ENCODE results near the gene NELFB.

Gene NELFB

GRCh38 chr9:137218754-137219271 lies 36.3 kb upstream of the NELFB start:
- H3K36me3 ChIP-seq (ENCODE audit: control insufficient read depth, insufficient read depth, low read length) = peaks cover 2% of the 10 kb centered on the region
- H3K4me3 ChIP-seq (ENCODE audit: low read length) = no peak overlapping the region
- peaks cover 6% of the 10 kb centered on the region for H3K4me1 ChIP-seq (ENCODE audit: control insufficient read depth, insufficient read depth, low read length)
- no peak overlapping the region for H3K27ac ChIP-seq (ENCODE audit: low read depth, low read length)
- no peak overlapping the region for H3K9ac ChIP-seq (ENCODE audit: low read length)
- no peaks in the 10 kb centered on the region for H3K27me3 ChIP-seq (ENCODE audit: control insufficient read depth, insufficient read depth, low read length)

GRCh38 chr9:137219757-137220316 lies 35.3 kb upstream of the NELFB start:
- Histone ChIP-seq H3K27me3 (ENCODE audit: control insufficient read depth, insufficient read depth, low read length) (no peaks in the 10 kb centered on the region), H3K4me1 (ENCODE audit: control insufficient read depth, insufficient read depth, low read length) (peaks cover 8% of the 10 kb centered on the region), H3K27ac (ENCODE audit: low read depth, low read length) (no peak overlapping the region), H3K9ac (ENCODE audit: low read length) (no peak overlapping the region), H3K4me3 (ENCODE audit: low read length) (no peak overlapping the region), H3K36me3 (ENCODE audit: control insufficient read depth, insufficient read depth, low read length) (peaks cover 2% of the 10 kb centered on the region)

- no peak overlapping the region for H3K9ac ChIP-seq (ENCODE audit: low read length)
- H3K36me3 ChIP-seq (ENCODE audit: control insufficient read depth, insufficient read depth, low read length) = peaks cover 2% of the 10 kb centered on the region
- no peaks in the 10 kb centered on the region for H3K27me3 ChIP-seq (ENCODE audit: control insufficient read depth, insufficient read depth, low read length)
- H3K27ac ChIP-seq (ENCODE audit: low read depth, low read length) = no peak overlapping the region
- peaks cover 8% of the 10 kb centered on the region for H3K4me1 ChIP-seq (ENCODE audit: control insufficient read depth, insufficient read depth, low read length)
- H3K4me3 ChIP-seq (ENCODE audit: low read length) = no peak overlapping the region
These were observed 34.6 kb upstream of the NELFB start for GRCh38 chr9:137220317-137221094.

GRCh38 chr9:137221095-137221505 lies 34.0 kb upstream of the NELFB start:
- Histone ChIP-seq H3K4me1 (ENCODE audit: control insufficient read depth, insufficient read depth, low read length) (peaks cover 8% of the 10 kb centered on the region), H3K4me3 (ENCODE audit: low read length) (no peak overlapping the region), H3K27ac (ENCODE audit: low read depth, low read length) (no peak overlapping the region), H3K9ac (ENCODE audit: low read length) (no peak overlapping the region), H3K27me3 (ENCODE audit: control insufficient read depth, insufficient read depth, low read length) (no peaks in the 10 kb centered on the region), H3K36me3 (ENCODE audit: control insufficient read depth, insufficient read depth, low read length) (peaks cover 1% of the 10 kb centered on the region)

GRCh38 chr9:137221506-137222111 lies 33.5 kb upstream of the NELFB start:
- Histone ChIP-seq H3K36me3 (ENCODE audit: control insufficient read depth, insufficient read depth, low read length) (no peaks in the 10 kb centered on the region), H3K9ac (ENCODE audit: low read length) (no peak overlapping the region), H3K27ac (ENCODE audit: low read depth, low read length) (no peak overlapping the region), H3K4me3 (ENCODE audit: low read length) (peak overlapping the region; percentile 13), H3K27me3 (ENCODE audit: control insufficient read depth, insufficient read depth, low read length) (no peaks in the 10 kb centered on the region), H3K4me1 (ENCODE audit: control insufficient read depth, insufficient read depth, low read length) (peaks cover 8% of the 10 kb centered on the region)

- Histone ChIP-seq H3K4me1 (ENCODE audit: control insufficient read depth, insufficient read depth, low read length) (peaks cover 8% of the 10 kb centered on the region), H3K27ac (ENCODE audit: low read depth, low read length) (peak within 1 kb of the TSS; percentile 91), H3K27me3 (ENCODE audit: control insufficient read depth, insufficient read depth, low read length) (no peaks in the 10 kb centered on the region), H3K9ac (ENCODE audit: low read length) (peak within 1 kb of the TSS; percentile 57), H3K4me3 (ENCODE audit: low read length) (peak within 1 kb of the TSS; percentile 71), H3K36me3 (ENCODE audit: control insufficient read depth, insufficient read depth, low read length) (no peaks in the 10 kb centered on the region)
These were observed 32.7 kb upstream of the NELFB start, which contains the start of gene RNF208 for GRCh38 chr9:137222190-137223077. TSS of gene RNF208 (minus strand) at chr9:137222240. CDS start at chr9:137221212, 1,028 bp downstream.

- Histone ChIP-seq H3K4me3 (ENCODE audit: low read length) (peak overlapping the region; percentile 71), H3K27ac (ENCODE audit: low read depth, low read length) (peak overlapping the region; percentile 91), H3K4me1 (ENCODE audit: control insufficient read depth, insufficient read depth, low read length) (peaks cover 8% of the 10 kb centered on the region), H3K9ac (ENCODE audit: low read length) (peak overlapping the region; percentile 97), H3K36me3 (ENCODE audit: control insufficient read depth, insufficient read depth, low read length) (no peaks in the 10 kb centered on the region), H3K27me3 (ENCODE audit: control insufficient read depth, insufficient read depth, low read length) (peaks cover under 1% of the 10 kb centered on the region)
These were observed 31.8 kb upstream of the NELFB start for GRCh38 chr9:137223078-137223970.

- Histone ChIP-seq H3K27ac (ENCODE audit: low read depth, low read length) (peak within 1 kb of the TSS; percentile 91), H3K4me1 (ENCODE audit: control insufficient read depth, insufficient read depth, low read length) (peaks cover 8% of the 10 kb centered on the region)
These were observed 30.1 kb upstream of the NELFB start, which contains the start of gene CYSRT1 for GRCh38 chr9:137224830-137225694. TSS of gene CYSRT1 (plus strand) at chr9:137225174. CDS start at chr9:137225622, 448 bp downstream.

GRCh38 chr9:137225699-137226331 lies 29.3 kb upstream of the NELFB start:
- Histone ChIP-seq H3K36me3 (ENCODE audit: control insufficient read depth, insufficient read depth, low read length) (no peaks in the 10 kb centered on the region), H3K4me3 (ENCODE audit: low read length) (no peak overlapping the region), H3K4me1 (ENCODE audit: control insufficient read depth, insufficient read depth, low read length) (peaks cover 8% of the 10 kb centered on the region), H3K27ac (ENCODE audit: low read depth, low read length) (no peak overlapping the region), H3K9ac (ENCODE audit: low read length) (no peak overlapping the region), H3K27me3 (ENCODE audit: control insufficient read depth, insufficient read depth, low read length) (peaks cover 24% of the 10 kb centered on the region)

More at GRCh38 chr9:137224830-137225694, 30.1 kb upstream of the NELFB start, which contains the start of gene CYSRT1:
- Histone ChIP-seq H3K4me3 (ENCODE audit: low read length) (peak within 1 kb of the TSS; percentile 70), H3K27me3 (ENCODE audit: control insufficient read depth, insufficient read depth, low read length) (peaks cover 16% of the 10 kb centered on the region), H3K9ac (ENCODE audit: low read length) (peak within 1 kb of the TSS; percentile 97), H3K36me3 (ENCODE audit: control insufficient read depth, insufficient read depth, low read length) (no peaks in the 10 kb centered on the region)

- Histone ChIP-seq H3K27ac (ENCODE audit: low read depth, low read length) (no peak overlapping the region), H3K36me3 (ENCODE audit: control insufficient read depth, insufficient read depth, low read length) (no peaks in the 10 kb centered on the region), H3K4me3 (ENCODE audit: low read length) (no peak overlapping the region), H3K4me1 (ENCODE audit: control insufficient read depth, insufficient read depth, low read length) (peaks cover 8% of the 10 kb centered on the region), H3K9ac (ENCODE audit: low read length) (no peak overlapping the region), H3K27me3 (ENCODE audit: control insufficient read depth, insufficient read depth, low read length) (peaks cover 24% of the 10 kb centered on the region)
These were observed 28.6 kb upstream of the NELFB start for GRCh38 chr9:137226338-137227053.

Data from rectal smooth muscle tissue (tissue), 1 donor.